HG02973 (cell line): ENCODE data around the gene ZNF276.
A peak's percentile ranks its signal among the peaks of the same experiment; 100 is the strongest.
"Not testable (repeated sequence)": the region's sequence is repeated elsewhere in the genome, so short reads cannot be mapped to it uniquely, and the experiment has no call there.

Experiments
- ATAC-seq: cut with Tn5 transposase; IDR thresholded peaks from one replicate; pipeline ENCODE4 v1.9.1; 2021; ENCODE audit warnings: moderate library complexity; ENCODE audit not compliant: unreplicated experiment

The ZNF276 gene

GRCh38 chr16:89733792-89734191 is 12.5 kb downstream of the ZNF276 start:
- no peak for ATAC-seq

- ATAC-seq = no peak
Observed at GRCh38 chr16:89736554-89736953, 15.2 kb downstream of the ZNF276 start.

GRCh38 chr16:89737341-89738071 is 16.2 kb downstream of the ZNF276 start:
- no peak for ATAC-seq

- ATAC-seq = no peak
Observed at GRCh38 chr16:89738072-89738377, 16.7 kb downstream of the ZNF276 start.

GRCh38 chr16:89738538-89739317 is 17.4 kb downstream of the ZNF276 start:
- ATAC-seq = no peak

GRCh38 chr16:89739383-89739782 is 18.0 kb downstream of the ZNF276 start:
- no peak for ATAC-seq

GRCh38 chr16:89741342-89742014 is 20.1 kb downstream of the ZNF276 start:
- no peak for ATAC-seq

- ATAC-seq = no peak
Observed at GRCh38 chr16:89742948-89743347, 21.6 kb downstream of the ZNF276 start.

GRCh38 chr16:89744813-89745212 is 23.5 kb downstream of the ZNF276 start:
- no peak for ATAC-seq

- ATAC-seq = no peak
Observed at GRCh38 chr16:89746043-89746442, 24.7 kb downstream of the ZNF276 start.

GRCh38 chr16:89748076-89748475 is 26.7 kb downstream of the ZNF276 start:
- ATAC-seq = no peak

- no peak for ATAC-seq
Observed at GRCh38 chr16:89748921-89749320, 27.6 kb downstream of the ZNF276 start.

- ATAC-seq = no peak
Observed at GRCh38 chr16:89749637-89750036, 28.3 kb downstream of the ZNF276 start.

GRCh38 chr16:89759746-89760340 is 38.5 kb downstream of the ZNF276 start:
- no peak for ATAC-seq

GRCh38 chr16:89761304-89761922 is 40.1 kb downstream of the ZNF276 start:
- ATAC-seq = no peak

GRCh38 chr16:89764711-89765201 is 43.4 kb downstream of the ZNF276 start:
- ATAC-seq = peak; percentile 80

- no peak for ATAC-seq
Observed at GRCh38 chr16:89765292-89765830, 44.0 kb downstream of the ZNF276 start.

GRCh38 chr16:89770367-89770766 is 49.0 kb downstream of the ZNF276 start:
- no peak for ATAC-seq

GRCh38 chr16:89775223-89775622 is 53.9 kb downstream of the ZNF276 start:
- ATAC-seq = no peak

- not testable (repeated sequence) for ATAC-seq
Observed at GRCh38 chr16:89778211-89778610, 56.9 kb downstream of the ZNF276 start.
